Ascending aorta (tissue), 2 donors: ENCODE data around the gene SBDS. TPM values are rescaled to one million over a fixed set of nuclear protein-coding genes. Genes with fewer than 3 reads are reported as not detected.
A peak's percentile ranks its signal among the peaks of the same experiment; 100 is the strongest.
"Not testable (repeated sequence)": the region's sequence is repeated elsewhere in the genome, so short reads cannot be mapped to it uniquely, and the experiment has no call there.

Experiments used
- DNase-seq, 2 donors: peaks; one replicate each; pipeline ENCODE4 v3.0.0-alpha.2; 2019; ENCODE audit warnings: low spot score in 2 of 2
- H3K27ac ChIP-seq, 2 donors: fragments of 200-600 bp; sonication (generic); one replicate each; pipeline ENCODE4 v1.5.1; 2016 to 2017; ENCODE audit warnings: mild to moderate bottlenecking in 1 of 2
- H3K27me3 ChIP-seq: fragments of 200-600 bp; sonication (generic); one replicate; pipeline ENCODE4 v1.5.1; 2017
- H3K36me3 ChIP-seq, 2 donors: fragments of 200-600 bp; sonication (generic); one replicate each; pipeline ENCODE4 v1.5.1; 2016
- H3K4me1 ChIP-seq, 2 donors: fragments of 200-600 bp; sonication (generic); one replicate each; pipeline ENCODE4 v1.5.1; 2016 to 2017; ENCODE audit warnings: mild to moderate bottlenecking in 1 of 2
- H3K4me3 ChIP-seq, 2 donors: fragments of 200-600 bp; sonication (generic); one replicate each; pipeline ENCODE4 v1.5.1; 2016 to 2017; ENCODE audit warnings: mild to moderate bottlenecking in 1 of 2
- H3K9me3 ChIP-seq, 2 donors: fragments of 200-600 bp; sonication (generic); one replicate each; pipeline ENCODE4 v1.5.1; 2016
- CTCF ChIP-seq, 3 experiments: fragments of 200-600 bp in 2 of 3; fragments of 450-650 bp in 1 of 3; sonication (generic) in 2 of 3; IDR thresholded peaks; one replicate each; pipeline ENCODE4 v1.5.1; 2016 to 2019; ENCODE audit warnings: antibody characterized with exemption in 3 of 3, mild to moderate bottlenecking in 1 of 3, moderate library complexity in 1 of 3
- intact Hi-C: fragments of 100-400 bp; cut with DNase I; formaldehyde crosslinking; loops from one replicate; pipeline ENCODE4 v1.15.1; 2023
- total RNA-seq: library from RNA; depleted of rRNA; stranded (reverse); fragments of >200 nt; gene quantifications from one replicate; pipeline ENCODE4 v1.1.0, GENCODE V29; 2016

SBDS gene
- total RNA-seq, 1 donor from 2014 or later, result 165 TPM

GRCh38 chr7:67008260-67008659, 12.9 kb upstream of the SBDS start:
- no peak overlapping the region for H3K4me3 ChIP-seq
- peaks cover 34 to 71% of the 10 kb centered on the region in 2 donors for H3K36me3 ChIP-seq
- TF ChIP-seq CTCF (IDR thresholded peaks at IDR 0.05), result no peak
- DNase-seq, result no peak
- no peaks in the 10 kb centered on the region for H3K4me1 ChIP-seq
- H3K27ac ChIP-seq, result no peak overlapping the region
- intact Hi-C loops, result no loop called here
- no peaks in the 10 kb centered on the region for H3K27me3 ChIP-seq
- H3K9me3 ChIP-seq, result no peaks in the 10 kb centered on the region

- H3K4me1 ChIP-seq, result no peaks in the 10 kb centered on the region
- no peak overlapping the region for H3K4me3 ChIP-seq
- no peak overlapping the region for H3K27ac ChIP-seq
- no peaks in the 10 kb centered on the region for H3K27me3 ChIP-seq
- TF ChIP-seq CTCF (IDR thresholded peaks at IDR 0.05), result no peak
- no peaks in the 10 kb centered on the region for H3K9me3 ChIP-seq
- peaks cover 34 to 61% of the 10 kb centered on the region in 2 donors for H3K36me3 ChIP-seq
- DNase-seq, result no peak
- intact Hi-C loops, result no loop called here
Measured at GRCh38 chr7:67006965-67007364, 11.6 kb upstream of the SBDS start.

- intact Hi-C loops, H3K4me3 ChIP-seq, H3K4me1 ChIP-seq, H3K27ac ChIP-seq, H3K27me3 ChIP-seq, H3K9me3 ChIP-seq, DNase-seq: not testable (repeated sequence)
- peaks cover 15 to 41% of the 10 kb centered on the region in 2 donors for H3K36me3 ChIP-seq
Measured at GRCh38 chr7:67004145-67004544, 8.8 kb upstream of the SBDS start.

- H3K36me3 ChIP-seq, result peaks cover 0 to 22% of the 10 kb centered on the region in 2 donors
- H3K27ac ChIP-seq, H3K27me3 ChIP-seq, H3K4me1 ChIP-seq, intact Hi-C loops, H3K4me3 ChIP-seq, H3K9me3 ChIP-seq, DNase-seq: not testable (repeated sequence)
- TF ChIP-seq CTCF (IDR thresholded peaks at IDR 0.05), result peak in 2 of 3 experiments; percentile 34 to 51
Measured at GRCh38 chr7:67000601-67001258, 5.3 kb upstream of the SBDS start.

GRCh38 chr7:66996444-66997191, 1.2 kb upstream of the SBDS start, which contains the start of gene TYW1:
TSS of gene TYW1 (plus strand) at chr7:66996833. CDS start at chr7:66996979, 146 bp downstream.
- peaks cover 7 to 24% of the 10 kb centered on the region in 2 donors for H3K4me1 ChIP-seq
- peaks cover 21 to 30% of the 10 kb centered on the region in 2 donors for H3K36me3 ChIP-seq
- not testable (repeated sequence) for H3K9me3 ChIP-seq, H3K27me3 ChIP-seq
- DNase-seq, result peak; percentile 96 to 99
- intact Hi-C loops, result loop anchor here (2.0 to 5.0 kb wide), 4 partner anchors 74 to 1124 kb away; partner anchors contain the start of genes TMEM248 and VKORC1L1
- peak within 1 kb of the TSS; percentile 93 to 99 for H3K27ac ChIP-seq
- peak within 1 kb of the TSS; percentile 81 to 82 for H3K4me3 ChIP-seq

GRCh38 chr7:66994691-66995049, 716 bp downstream of the SBDS start:
- intact Hi-C loops, result loop anchor here (1.0 to 5.0 kb wide), 7 partner anchors 72 to 1122 kb away; partner anchors contain the start of genes KCTD7, RABGEF1, TMEM248 and VKORC1L1
- H3K27me3 ChIP-seq, H3K9me3 ChIP-seq: not testable (repeated sequence)
- DNase-seq, result peak; percentile 36 to 92
- peak overlapping the region; percentile 98 to 99 for H3K27ac ChIP-seq
- peaks cover 36 to 47% of the 10 kb centered on the region in 2 donors for H3K36me3 ChIP-seq
- peaks cover 7 to 24% of the 10 kb centered on the region in 2 donors for H3K4me1 ChIP-seq
- peak overlapping the region; percentile 75 to 82 for H3K4me3 ChIP-seq
- peak in 2 of 3 experiments; percentile 16 to 40 for TF ChIP-seq CTCF (IDR thresholded peaks at IDR 0.05)

GRCh38 chr7:66994051-66994450, 1.3 kb downstream of the SBDS start:
- H3K4me1 ChIP-seq, result peaks cover 7 to 24% of the 10 kb centered on the region in 2 donors
- H3K27ac ChIP-seq, result peak overlapping the region; percentile 98 to 99
- H3K4me3 ChIP-seq, result peak overlapping the region; percentile 75 to 82
- intact Hi-C loops, result loop anchor here (2.0 kb wide), 2 partner anchors 149 to 253 kb away; partner anchors contain the start of gene RABGEF1
- DNase-seq, H3K27me3 ChIP-seq, H3K9me3 ChIP-seq: not testable (repeated sequence)
- peaks cover 41 to 48% of the 10 kb centered on the region in 2 donors for H3K36me3 ChIP-seq

GRCh38 chr7:66989552-66989951, 5.8 kb downstream of the SBDS start:
- H3K9me3 ChIP-seq, DNase-seq, intact Hi-C loops, H3K27me3 ChIP-seq, H3K4me3 ChIP-seq, H3K27ac ChIP-seq: not testable (repeated sequence)
- H3K36me3 ChIP-seq, result peaks cover 59 to 76% of the 10 kb centered on the region in 2 donors
- peaks cover 7 to 16% of the 10 kb centered on the region in 2 donors for H3K4me1 ChIP-seq

- H3K27ac ChIP-seq, H3K36me3 ChIP-seq, H3K9me3 ChIP-seq, H3K4me3 ChIP-seq, intact Hi-C loops, H3K27me3 ChIP-seq, H3K4me1 ChIP-seq, DNase-seq: not testable (repeated sequence)
Measured at GRCh38 chr7:66980336-66980735, 15.1 kb downstream of the SBDS start.
